HCT116 (cell line): Measurements from ENCODE around the gene CCDC177. TPM values are rescaled to one million over a fixed set of nuclear protein-coding genes. Genes with fewer than 3 reads are reported as not detected.

Experiments used
- ATAC-seq: fragments of 200-7000 bp; cut with Tn5 transposase; 2 replicates; pipeline ENCODE4 v1.9.1; 2020; ENCODE audit warnings: mild to moderate bottlenecking, moderate library complexity
- BruUV-seq: library from RNA; stranded (reverse); fragments of 400-500 nt; replicated peaks from 2 replicates; lab custom pipeline; 2021; lab: Mats Ljungman, UMichigan
- CTCF ChIA-PET: fragments of 300-600 bp; sonication (Branson Sonifier 250); formaldehyde crosslinking; loops from one replicate; lab custom pipeline; 2021; ENCODE audit warnings: antibody characterized with exemption; lab: Charles Lee
- POLR2A ChIA-PET: fragments of 300-600, 350-600 bp; sonication (Branson Sonifier 250); formaldehyde crosslinking; loops from one replicate; lab custom pipeline; 2021; ENCODE audit warnings: antibody characterized with exemption; lab: Charles Lee
- RAD21 ChIA-PET, 2 experiments: fragments of 300-600 bp; sonication (Branson Sonifier 250); formaldehyde crosslinking; loops; one replicate each; lab custom pipeline; 2023; ENCODE audit warnings: low total read pairs in 2 of 2; ENCODE audit not compliant: uncharacterized antibody in 2 of 2, unreplicated experiment in 2 of 2, low non-redundant PET in 1 of 2; lab: Charles Lee
- DNase-seq: peaks from one replicate; pipeline ENCODE4 v3.0.0-alpha.2; 2010; ENCODE audit warnings: low read depth, low spot score
- H2AFZ ChIP-seq: fragments of 200-600 bp; shearing (Covaris generic), sonication (generic); 2 replicates; pipeline ENCODE4 v1.6.1; 2017; ENCODE audit warnings: low read depth, mixed run types, mixed read lengths, antibody characterized with exemption, low read length; ENCODE audit not compliant: poor library complexity, severe bottlenecking
- H3K27ac ChIP-seq: 2 replicates; pipeline ENCODE4 v1.5.1; 2012; ENCODE audit warnings: low read depth, low read length
- H3K27me3 ChIP-seq: fragments of 200-600 bp; sonication (generic); 2 replicates; pipeline ENCODE4 v1.6.1; 2016; ENCODE audit warnings: mixed run types, low read length, mixed read lengths; ENCODE audit not compliant: insufficient read depth
- H3K36me3 ChIP-seq, 2 experiments: fragments of 200-500 bp in 1 of 2; fragments of 200-600 bp in 1 of 2; sonication (Bioruptor generic) in 1 of 2; sonication (generic) in 1 of 2; 2 replicates each; pipeline versions ENCODE4 v1.5.1 to v1.6.1; 2014 to 2016; ENCODE audit warnings: low read length in 2 of 2, inconsistent platforms in 1 of 2, mixed read lengths in 1 of 2, mixed run types in 1 of 2; ENCODE audit not compliant: insufficient read depth in 2 of 2, control insufficient read depth in 1 of 2
- H3K4me1 ChIP-seq, 2 experiments: fragments of 200-600 bp in 1 of 2; sonication (generic) in 1 of 2; 2 replicates each; pipeline versions ENCODE4 v1.5.1 to v1.6.1; 2012 to 2017; ENCODE audit warnings: low read length in 2 of 2, inconsistent platforms in 1 of 2, mild to moderate bottlenecking in 1 of 2, mixed read lengths in 1 of 2, mixed run types in 1 of 2, moderate library complexity in 1 of 2; ENCODE audit not compliant: insufficient read depth in 2 of 2, control insufficient read depth in 1 of 2
- H3K4me2 ChIP-seq: fragments of 200-600 bp; sonication (generic); 2 replicates; pipeline ENCODE4 v1.6.1; 2017; ENCODE audit warnings: mixed run types, low read length, mixed read lengths
- H3K4me3 ChIP-seq, 2 experiments: fragments of 200-600 bp in 1 of 2; sonication (generic) in 1 of 2; replicated peaks in 1 of 2; 2 replicates each; pipeline ENCODE4 v1.5.1; 2011 to 2016; ENCODE audit warnings: low read length in 2 of 2, control low read depth in 1 of 2, low read depth in 1 of 2, mild to moderate bottlenecking in 1 of 2, mixed read lengths in 1 of 2, mixed run types in 1 of 2
- H3K79me2 ChIP-seq: fragments of 200-600 bp; sonication (generic); 2 replicates; pipeline ENCODE4 v1.6.1; 2017; ENCODE audit warnings: mild to moderate bottlenecking, mixed run types, low read length, moderate library complexity, mixed read lengths; ENCODE audit not compliant: insufficient read depth
- H3K9ac ChIP-seq: fragments of 200-600 bp; sonication (generic); 2 replicates; pipeline ENCODE4 v1.6.1; 2016; ENCODE audit warnings: low read length, mixed read lengths
- H3K9me2 ChIP-seq: fragments of 200-600 bp; sonication (generic), shearing (Covaris generic); 2 replicates; pipeline ENCODE4 v1.6.1; 2017; ENCODE audit warnings: mixed run types, mild to moderate bottlenecking, moderate library complexity; ENCODE audit not compliant: insufficient read depth
- H3K9me3 ChIP-seq, 2 experiments: fragments of 200-500 bp in 1 of 2; fragments of 200-600 bp in 1 of 2; sonication (Bioruptor generic) in 1 of 2; sonication (generic) in 1 of 2; 2 replicates each; pipeline ENCODE4 v1.6.1; 2014 to 2017; ENCODE audit warnings: low read length in 2 of 2, mixed read lengths in 2 of 2, inconsistent platforms in 1 of 2, low read depth in 1 of 2, mild to moderate bottlenecking in 1 of 2, mixed run types in 1 of 2, moderate library complexity in 1 of 2; ENCODE audit not compliant: control insufficient read depth in 1 of 2, insufficient read depth in 1 of 2
- H4K20me1 ChIP-seq: fragments of 200-600 bp; sonication (generic), shearing (Covaris generic); 2 replicates; pipeline ENCODE4 v1.6.1; 2017; ENCODE audit warnings: mixed run types, mild to moderate bottlenecking, moderate library complexity; ENCODE audit not compliant: insufficient read depth
- ATF3 ChIP-seq: IDR thresholded peaks from 2 replicates; pipeline ENCODE4 v1.6.1; 2012
- CBX3 ChIP-seq: IDR thresholded peaks from 2 replicates; pipeline ENCODE4 v1.6.1; 2012; ENCODE audit warnings: low read depth
- EGR1 ChIP-seq: IDR thresholded peaks from 2 replicates; pipeline ENCODE4 v1.6.1; 2012; ENCODE audit warnings: low read depth
- ELF1 ChIP-seq: IDR thresholded peaks from 2 replicates; pipeline ENCODE4 v1.6.1; 2012; ENCODE audit warnings: low read depth, borderline replicate concordance
- EZH2 ChIP-seq: fragments of 200-600 bp; sonication (generic); IDR thresholded peaks from 2 replicates; pipeline ENCODE4 v1.6.1; 2017; ENCODE audit warnings: antibody characterized with exemption, mixed run types
- EZH2phosphoT487 ChIP-seq: fragments of 200-600 bp; IDR thresholded peaks from 2 replicates; pipeline ENCODE4 v1.6.1; 2018; ENCODE audit warnings: antibody characterized with exemption, borderline replicate concordance
- FOSL1 ChIP-seq: IDR thresholded peaks from 2 replicates; pipeline ENCODE4 v1.6.1; 2012; ENCODE audit warnings: low read depth
- JUND ChIP-seq: IDR thresholded peaks from 2 replicates; pipeline ENCODE4 v1.6.1; 2012
- MAX ChIP-seq: IDR thresholded peaks from 2 replicates; pipeline ENCODE4 v1.6.1; 2012
- POLR2A ChIP-seq: IDR thresholded peaks from 2 replicates; pipeline ENCODE4 v1.7.0; 2011; ENCODE audit warnings: borderline replicate concordance; ENCODE audit not compliant: insufficient read depth, insufficient read length; ENCODE audit errors: extremely low read depth
- RAD21 ChIP-seq: IDR thresholded peaks from 2 replicates; pipeline ENCODE4 v1.6.1; 2012; ENCODE audit warnings: low read depth, mild to moderate bottlenecking
- SRF ChIP-seq: IDR thresholded peaks from 2 replicates; pipeline ENCODE4 v1.6.1; 2012; ENCODE audit warnings: low read depth
- TCF7L2 ChIP-seq: IDR thresholded peaks from 2 replicates; pipeline ENCODE4 v1.7.0; 2011; ENCODE audit warnings: borderline replicate concordance, inconsistent platforms; ENCODE audit not compliant: insufficient read depth, insufficient read length; ENCODE audit errors: extremely low read depth
- YY1 ChIP-seq: IDR thresholded peaks from 2 replicates; pipeline ENCODE4 v1.6.1; 2011; ENCODE audit warnings: low read length, low read depth, moderate library complexity, mild to moderate bottlenecking; ENCODE audit not compliant: insufficient replicate concordance; ENCODE audit errors: extremely low read depth
- ZBTB33 ChIP-seq: IDR thresholded peaks from 2 replicates; pipeline ENCODE4 v1.6.1; 2011; ENCODE audit warnings: mild to moderate bottlenecking, low read length, moderate library complexity; ENCODE audit not compliant: insufficient replicate concordance; ENCODE audit errors: extremely low read depth
- ZFX ChIP-seq: fragments of 450-650 bp; IDR thresholded peaks from 2 replicates; pipeline ENCODE4 v1.6.1; 2017
- ZNF274 ChIP-seq: fragments of 200-500 bp; sonication (Bioruptor generic); IDR thresholded peaks from 2 replicates; pipeline ENCODE4 v1.6.1; 2014; ENCODE audit warnings: mild to moderate bottlenecking, low read depth, low read length, inconsistent platforms
- intact Hi-C: fragments of 100-400 bp; cut with micrococcal nuclease; formaldehyde crosslinking; loops from 2 replicates; pipeline ENCODE4 v1.10.0; 2022
- total RNA-seq: library from RNA; stranded (reverse); gene quantifications from one replicate; pipeline ENCODE4 v1.2.1, GENCODE V29; 2021; ENCODE audit not compliant: unreplicated experiment

Gene CCDC177
- total RNA-seq, 1 experiment from 2014 or later, result not detected

GRCh38 chr14:69572030-69572840, 2.4 kb downstream of the CCDC177 start:
- H2AFZ ChIP-seq, result no peak overlapping the region
- H3K4me3 ChIP-seq, result no peak overlapping the region
- H3K4me1 ChIP-seq, result peaks cover 0 to 4% of the 10 kb centered on the region in 2 experiments; a peak in 1 of 4 replicates
- no peak for ATAC-seq
- RAD21 ChIA-PET, result no interaction called here
- H3K27ac ChIP-seq, result no peak overlapping the region
- H3K27me3 ChIP-seq, result peaks cover 16% of the 10 kb centered on the region
- DNase-seq, result no peak
- H3K4me2 ChIP-seq, result no peak overlapping the region
- H3K9me2 ChIP-seq, result no peaks in the 10 kb centered on the region
- TF ChIP-seq FOSL1, result no peak
- TF ChIP-seq ATF3, result no peak
- no peak for TF ChIP-seq RAD21
- TF ChIP-seq ZNF274, result no peak
- TF ChIP-seq EZH2phosphoT487, result no peak
- no peak for TF ChIP-seq ZFX
- TF ChIP-seq MAX, result no peak
- TF ChIP-seq JUND, result no peak
- CTCF ChIA-PET, result interaction anchor here (1.0 kb wide), 1 partner anchor 9 kb away, joined by 3 read pairs; no protein-coding TSS in a partner anchor
- H3K9me3 ChIP-seq, result no peaks in the 10 kb centered on the region
- POLR2A ChIA-PET, result no interaction called here
- no peaks in the 10 kb centered on the region for H4K20me1 ChIP-seq
- intact Hi-C loops, result no loop called here
- no peaks in the 10 kb centered on the region for H3K79me2 ChIP-seq
- no peak overlapping the region for H3K9ac ChIP-seq
- no peaks in the 10 kb centered on the region for H3K36me3 ChIP-seq
- no TSS peak for BruUV-seq

GRCh38 chr14:69571449-69572029, 3.1 kb downstream of the CCDC177 start:
- ATAC-seq, result no peak
- H3K4me2 ChIP-seq, result no peak overlapping the region
- no peak for TF ChIP-seq SRF
- no peak for TF ChIP-seq ZBTB33
- no peak for TF ChIP-seq RAD21
- TF ChIP-seq EZH2phosphoT487, result no peak
- TF ChIP-seq YY1, result no peak
- no peak for TF ChIP-seq EGR1
- no peak for TF ChIP-seq CBX3
- no peak for TF ChIP-seq FOSL1
- no peak for TF ChIP-seq MAX
- no peak for TF ChIP-seq TCF7L2
- no peak for TF ChIP-seq ELF1
- no peak for TF ChIP-seq EZH2
- no peak for TF ChIP-seq POLR2A

More at GRCh38 chr14:69571449-69572029, 3.1 kb downstream of the CCDC177 start:
- Histone ChIP-seq H3K36me3 (no peaks in the 10 kb centered on the region), H2AFZ (no peak overlapping the region), H3K4me1 (peaks cover 0 to 4% of the 10 kb centered on the region in 2 experiments; a peak in 1 of 4 replicates), H3K79me2 (no peaks in the 10 kb centered on the region), H3K27me3 (peaks cover 23% of the 10 kb centered on the region), H3K9me3 (no peaks in the 10 kb centered on the region), H3K4me3 (no peak overlapping the region), H3K9ac (no peak overlapping the region), H4K20me1 (no peaks in the 10 kb centered on the region), H3K9me2 (no peaks in the 10 kb centered on the region), H3K27ac (no peak overlapping the region)
- POLR2A ChIA-PET, result no interaction called here
- BruUV-seq, result no TSS peak
- RAD21 ChIA-PET, result no interaction called here
- intact Hi-C loops, result no loop called here
- CTCF ChIA-PET, result interaction anchor here (1.0 kb wide), 1 partner anchor 8 kb away, joined by 3 read pairs; no protein-coding TSS in a partner anchor
- no peak for DNase-seq
